ENCODE data around the gene MLLT1.

GRCh38 chr19:6274756-6275155 lies 5.0 kb downstream of the MLLT1 start:
- TF ChIP-seq CTCF (conservative IDR thresholded peaks at IDR 0.05 in 1 of 2, IDR thresholded peaks at IDR 0.05 in 1 of 2; ENCODE audit: extremely low read depth in 1 of 2, insufficient read depth in 1 of 2, low read depth in 1 of 2, low read length in 2 of 2) = no peak
- TF ChIP-seq EZH2 (IDR thresholded peaks at IDR 0.05; ENCODE audit: borderline replicate concordance, low read length) = no peak

Data from mammary epithelial cell (primary cell).